ENCODE measurements around the gene ATXN7.

ATXN7 gene

GRCh38 chr3:63863150-63864007 is at the start of gene ATXN7, which contains the start of gene THOC7:
Gene ATXN7, plus strand, starts transcription at chr3:63863867. Its CDS starts 48,732 bp downstream, at chr3:63912599.
Gene THOC7, minus strand, starts transcription at chr3:63863805. Its CDS starts 15 bp downstream, at chr3:63863790.
- DNase-seq: peak; percentile 54

- DNase-seq: no peak
These were observed 49.4 kb upstream of the ATXN7 start for GRCh38 chr3:63814237-63814636.

GRCh38 chr3:63817225-63817624 is 46.4 kb upstream of the ATXN7 start:
- DNase-seq: no peak

- DNase-seq: peak; percentile 23
These were observed 45.2 kb upstream of the ATXN7 start for GRCh38 chr3:63818282-63819150.

GRCh38 chr3:63819151-63819398 is 44.6 kb upstream of the ATXN7 start, which contains the start of gene C3orf49:
Gene C3orf49, plus strand, starts transcription at chr3:63819299. Its CDS starts 173 bp downstream, at chr3:63819472.
- DNase-seq: no peak

- no peak for DNase-seq
These were observed 39.4 kb upstream of the ATXN7 start for GRCh38 chr3:63824309-63824708.

GRCh38 chr3:63830526-63830925 is 33.1 kb upstream of the ATXN7 start:
- DNase-seq: no peak

- DNase-seq: no peak
These were observed 31.3 kb upstream of the ATXN7 start for GRCh38 chr3:63832395-63832794.

- DNase-seq: no peak
These were observed 22.0 kb upstream of the ATXN7 start for GRCh38 chr3:63841704-63842103.

GRCh38 chr3:63842127-63842526 is 21.5 kb upstream of the ATXN7 start:
- DNase-seq: no peak

GRCh38 chr3:63845215-63845614 is 18.5 kb upstream of the ATXN7 start:
- DNase-seq: no peak

GRCh38 chr3:63847718-63848450 is 15.8 kb upstream of the ATXN7 start:
- DNase-seq: no peak

GRCh38 chr3:63849175-63849574 is 14.5 kb upstream of the ATXN7 start:
- DNase-seq: no peak

GRCh38 chr3:63851287-63851686 is 12.4 kb upstream of the ATXN7 start:
- DNase-seq: no peak

GRCh38 chr3:63853106-63853505 is 10.6 kb upstream of the ATXN7 start:
- DNase-seq: no peak

- DNase-seq: no peak
These were observed 8.2 kb upstream of the ATXN7 start for GRCh38 chr3:63855333-63855940.

- DNase-seq: no peak
These were observed 6.4 kb upstream of the ATXN7 start for GRCh38 chr3:63857311-63857710.

- no peak for DNase-seq
These were observed 2.9 kb upstream of the ATXN7 start for GRCh38 chr3:63860776-63861175.

GRCh38 chr3:63861306-63861705 is 2.4 kb upstream of the ATXN7 start:
- no peak for DNase-seq

- DNase-seq: no peak
These were observed 890 bp upstream of the ATXN7 start for GRCh38 chr3:63862804-63863149.

- DNase-seq: no peak
These were observed 619 bp downstream of the ATXN7 start for GRCh38 chr3:63864008-63864964.

- DNase-seq: no peak
These were observed 1.3 kb downstream of the ATXN7 start for GRCh38 chr3:63864965-63865327.

Measured in activated CD4-positive, alpha-beta T cell treated with anti-CD3 and anti-CD28 coated beads for 1 hour (primary cell).